Neuronal stem cell (in vitro differentiated cells): ENCODE measurements around the gene COL2A1.

ENCODE experiments used
- DNase-seq: peaks from one replicate; pipeline ENCODE4 v3.0.0-alpha.2; 2013; ENCODE audit warnings: low spot score
- H2AFZ ChIP-seq: one replicate; pipeline ENCODE4 v1.6.1; 2013; ENCODE audit warnings: mild to moderate bottlenecking, low read length, inconsistent platforms
- H2AK5ac ChIP-seq: 2 replicates; pipeline ENCODE4 v1.6.1; 2013; ENCODE audit warnings: low read depth, mild to moderate bottlenecking, inconsistent platforms, low read length, moderate library complexity, mixed read lengths
- H2BK120ac ChIP-seq: 2 replicates; pipeline ENCODE4 v1.6.1; 2013; ENCODE audit warnings: low read depth, mild to moderate bottlenecking, inconsistent platforms, low read length, moderate library complexity, mixed read lengths
- H2BK12ac ChIP-seq: one replicate; pipeline ENCODE4 v1.6.1; 2013; ENCODE audit warnings: low read length, inconsistent platforms
- H2BK15ac ChIP-seq: 2 replicates; pipeline ENCODE4 v1.6.1; 2013; ENCODE audit warnings: mild to moderate bottlenecking, low read length, inconsistent platforms, mixed read lengths
- H2BK5ac ChIP-seq: one replicate; pipeline ENCODE4 v1.6.1; 2013; ENCODE audit warnings: inconsistent platforms, mild to moderate bottlenecking, low read length, moderate library complexity
- H3K14ac ChIP-seq: one replicate; pipeline ENCODE4 v1.6.1; 2013; ENCODE audit warnings: low read length, inconsistent platforms
- H3K18ac ChIP-seq: 2 replicates; pipeline ENCODE4 v1.6.1; 2013; ENCODE audit warnings: low read length, inconsistent platforms
- H3K23ac ChIP-seq: 2 replicates; pipeline ENCODE4 v1.6.1; 2013; ENCODE audit warnings: low read depth, mild to moderate bottlenecking, mixed read lengths, low read length, inconsistent platforms; ENCODE audit not compliant: poor library complexity
- H3K27ac ChIP-seq: replicated peaks from 3 replicates; pipeline ENCODE4 v1.5.1; 2013; ENCODE audit warnings: low read length, inconsistent platforms
- H3K27me3 ChIP-seq, 3 experiments: 2 replicates each; pipeline ENCODE4 v1.6.1; 2013; ENCODE audit warnings: low read length in 3 of 3, mild to moderate bottlenecking in 2 of 3, inconsistent platforms in 1 of 3, low read depth in 1 of 3, mixed read lengths in 1 of 3, moderate library complexity in 1 of 3; ENCODE audit not compliant: control insufficient read depth in 3 of 3, insufficient read depth in 3 of 3
- H3K36me3 ChIP-seq, 2 donors: replicated peaks in 1 of 2; 2 replicates each; pipeline ENCODE4 v1.6.1; 2013; ENCODE audit warnings: low read length in 2 of 2; ENCODE audit not compliant: control insufficient read depth in 2 of 2, insufficient read depth in 2 of 2
- H3K4ac ChIP-seq: 2 replicates; pipeline ENCODE4 v1.6.1; 2013; ENCODE audit warnings: inconsistent platforms, mild to moderate bottlenecking, low read length, moderate library complexity
- H3K4me1 ChIP-seq, 2 donors: 1 replicate in 1 of 2; 2 replicates in 1 of 2; pipeline ENCODE4 v1.6.1; 2013; ENCODE audit warnings: low read length in 2 of 2, low read depth in 1 of 2; ENCODE audit not compliant: control insufficient read depth in 2 of 2, insufficient read depth in 1 of 2
- H3K4me2 ChIP-seq: one replicate; pipeline ENCODE4 v1.6.1; 2013; ENCODE audit warnings: mild to moderate bottlenecking, low read length, inconsistent platforms; ENCODE audit not compliant: insufficient read depth, poor library complexity, severe bottlenecking
- H3K4me3 ChIP-seq, 2 donors: 2 replicates each; pipeline ENCODE4 v1.5.1; 2013; ENCODE audit warnings: low read length in 2 of 2, mild to moderate bottlenecking in 2 of 2, inconsistent platforms in 1 of 2, moderate library complexity in 1 of 2
- H3K79me1 ChIP-seq: one replicate; pipeline ENCODE4 v1.6.1; 2013; ENCODE audit warnings: low read depth, mild to moderate bottlenecking, inconsistent platforms, low read length, moderate library complexity
- H3K9ac ChIP-seq: one replicate; pipeline ENCODE4 v1.6.1; 2013; ENCODE audit warnings: mild to moderate bottlenecking, low read depth, low read length, inconsistent platforms; ENCODE audit not compliant: poor library complexity
- H3K9me3 ChIP-seq, 2 donors: replicated peaks in 1 of 2; 2 replicates each; pipeline versions ENCODE3 to v1.6.1; 2013; ENCODE audit warnings: low read length in 2 of 2, mild to moderate bottlenecking in 2 of 2, inconsistent platforms in 1 of 2, low read depth in 1 of 2, mixed read lengths in 1 of 2, moderate library complexity in 1 of 2; ENCODE audit not compliant: control insufficient read depth in 2 of 2, insufficient read depth in 1 of 2
- H4K8ac ChIP-seq: one replicate; pipeline ENCODE4 v1.6.1; 2013; ENCODE audit warnings: low read depth, mild to moderate bottlenecking, inconsistent platforms, low read length, moderate library complexity
- H4K91ac ChIP-seq: one replicate; pipeline ENCODE4 v1.6.1; 2013; ENCODE audit warnings: low read length, low read depth, mild to moderate bottlenecking, inconsistent platforms; ENCODE audit not compliant: poor library complexity
- WGBS, 2 donors: extraction: QIAGEN DNeasy Blood & Tissue Kit; methylation state at CpG; one replicate each; pipeline ENCODE4 v1.1.7; 2013; ENCODE audit warnings: missing lambda C conversion rate in 2 of 2, mixed read lengths in 1 of 2; ENCODE audit not compliant: insufficient read length in 2 of 2, insufficient replicate concordance in 1 of 2; ENCODE audit errors: extremely low coverage in 2 of 2; 5-methylcytosine and 5-hydroxymethylcytosine counted together

The COL2A1 gene

GRCh38 chr12:47982770-47983169 lies 21.5 kb downstream of the COL2A1 start:
- Histone ChIP-seq H4K8ac (no peak overlapping the region), H4K91ac (no peak overlapping the region), H3K27me3 (no peaks in the 10 kb centered on the region), H3K79me1 (peaks cover 8% of the 10 kb centered on the region), H3K9ac (no peak overlapping the region), H3K4me1 (peaks cover 3 to 4% of the 10 kb centered on the region in 2 donors), H2BK15ac (no peak overlapping the region), H2BK120ac (no peak overlapping the region), H3K36me3 (peaks cover 98 to 100% of the 10 kb centered on the region in 2 donors), H3K4me2 (no peak overlapping the region), H2AFZ (no peak overlapping the region), H3K4ac (no peak overlapping the region), H3K23ac (no peak overlapping the region), H3K18ac (no peak overlapping the region), H3K14ac (no peak overlapping the region), H3K9me3 (peaks cover 0 to 2% of the 10 kb centered on the region in 2 donors), H2BK12ac (no peak overlapping the region), H2AK5ac (no peak overlapping the region), H3K4me3 (no peak overlapping the region), H3K27ac (no peak overlapping the region), H2BK5ac (no peak overlapping the region)
- no peak for DNase-seq
- WGBS, 2 donors, result no CpG with 5 or more reads among the region's 11 CpGs

- H3K27me3 ChIP-seq, result no peaks in the 10 kb centered on the region
- H3K14ac ChIP-seq, result no peak overlapping the region
- H4K91ac ChIP-seq, result no peak overlapping the region
- no peak overlapping the region for H3K23ac ChIP-seq
- no peak overlapping the region for H2BK15ac ChIP-seq
- H3K4ac ChIP-seq, result no peak overlapping the region
- no peak overlapping the region for H2AK5ac ChIP-seq
- no peak overlapping the region for H3K4me3 ChIP-seq
- H4K8ac ChIP-seq, result no peak overlapping the region
- no peak overlapping the region for H3K9ac ChIP-seq
- H3K4me2 ChIP-seq, result no peak overlapping the region
- no peaks in the 10 kb centered on the region for H3K4me1 ChIP-seq
- WGBS, 2 donors, result no CpG with 5 or more reads among the region's 5 CpGs
- H3K18ac ChIP-seq, result no peak overlapping the region
- H3K9me3 ChIP-seq, result peaks cover 0 to 2% of the 10 kb centered on the region in 2 donors
- DNase-seq, result no peak
- H2BK120ac ChIP-seq, result no peak overlapping the region
- no peak overlapping the region for H3K27ac ChIP-seq
- H2BK5ac ChIP-seq, result peak overlapping the region; percentile 43
- H3K79me1 ChIP-seq, result peaks cover 5% of the 10 kb centered on the region
- no peak overlapping the region for H2AFZ ChIP-seq
- H3K36me3 ChIP-seq, result peaks cover 98 to 100% of the 10 kb centered on the region in 2 donors
- no peak overlapping the region for H2BK12ac ChIP-seq
These were observed 22.0 kb downstream of the COL2A1 start for GRCh38 chr12:47982311-47982710.

DNA sequence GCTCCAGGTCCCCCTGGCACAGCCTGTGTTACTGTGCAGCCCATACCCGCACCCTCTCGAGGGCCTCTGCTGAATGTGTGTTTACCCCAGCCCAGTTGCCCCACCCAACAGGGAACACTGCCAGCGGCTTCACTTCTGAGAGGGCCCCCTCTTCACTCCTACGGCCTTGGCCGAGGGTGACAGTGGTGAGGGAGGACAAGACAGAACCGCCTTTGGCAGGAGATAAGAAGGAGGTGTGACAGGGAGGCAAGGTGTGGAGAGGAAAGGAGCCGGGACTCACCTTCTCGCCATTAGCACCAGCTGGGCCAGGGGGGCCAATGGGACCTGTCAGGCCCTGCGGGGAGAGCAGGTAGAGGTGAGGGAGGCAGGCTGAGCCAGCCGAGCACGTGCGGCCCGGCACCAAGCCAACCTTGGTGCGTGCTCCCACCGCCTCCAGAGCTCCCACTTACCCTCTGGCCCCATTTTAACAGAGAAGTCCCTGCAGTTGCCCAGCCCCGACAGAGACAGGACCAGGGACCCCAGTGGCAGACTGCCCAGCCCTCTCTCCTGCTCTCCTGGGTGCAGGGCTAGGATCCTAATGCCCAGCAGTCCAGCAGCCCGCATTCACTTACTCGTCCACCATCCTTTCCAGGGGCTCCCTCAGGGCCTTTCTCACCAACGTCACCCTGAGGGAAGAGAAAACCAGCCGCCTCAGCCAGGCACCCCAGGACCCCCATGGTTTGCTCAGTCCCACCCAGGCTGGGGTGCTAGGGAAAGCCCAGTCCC lies 22.6 kb downstream of the COL2A1 start:
- no peaks in the 10 kb centered on the region for H3K4me1 ChIP-seq
- H3K27ac ChIP-seq, result no peak overlapping the region
- peaks cover 5% of the 10 kb centered on the region for H3K79me1 ChIP-seq
- WGBS, 2 donors, result no CpG with 5 or more reads among the region's 20 CpGs
- no peak overlapping the region for H3K4me2 ChIP-seq
- H2AFZ ChIP-seq, result no peak overlapping the region
- no peak overlapping the region for H2BK15ac ChIP-seq
- H3K23ac ChIP-seq, result peak overlapping the region; percentile 13
- no peak for DNase-seq
- H3K27me3 ChIP-seq, result no peaks in the 10 kb centered on the region
- no peak overlapping the region for H3K4ac ChIP-seq
- no peak overlapping the region for H2BK120ac ChIP-seq
- H3K18ac ChIP-seq, result no peak overlapping the region
- H4K91ac ChIP-seq, result no peak overlapping the region
- H3K9me3 ChIP-seq, result peaks cover 0 to 2% of the 10 kb centered on the region in 2 donors
- H2BK12ac ChIP-seq, result no peak overlapping the region
- peak overlapping the region; percentile 43 for H2BK5ac ChIP-seq
- H3K36me3 ChIP-seq, result peaks cover 98 to 100% of the 10 kb centered on the region in 2 donors
- H3K9ac ChIP-seq, result no peak overlapping the region
- H4K8ac ChIP-seq, result no peak overlapping the region
- no peak overlapping the region for H3K14ac ChIP-seq
- no peak overlapping the region for H2AK5ac ChIP-seq
- H3K4me3 ChIP-seq, result no peak overlapping the region

- H3K36me3 ChIP-seq, result peaks cover 98 to 100% of the 10 kb centered on the region in 2 donors
- no peak overlapping the region for H2AFZ ChIP-seq
- H2AK5ac ChIP-seq, result no peak overlapping the region
- H3K4ac ChIP-seq, result no peak overlapping the region
- no peak overlapping the region for H2BK12ac ChIP-seq
- H3K4me3 ChIP-seq, result no peak overlapping the region
- H2BK120ac ChIP-seq, result no peak overlapping the region
- no peak overlapping the region for H3K14ac ChIP-seq
- H2BK15ac ChIP-seq, result no peak overlapping the region
- DNase-seq, result no peak
- no peak overlapping the region for H3K4me2 ChIP-seq
- H4K8ac ChIP-seq, result no peak overlapping the region
- H3K27me3 ChIP-seq, result no peaks in the 10 kb centered on the region
- H3K9ac ChIP-seq, result no peak overlapping the region
- H3K9me3 ChIP-seq, result peaks cover 0 to 2% of the 10 kb centered on the region in 2 donors
- no peak overlapping the region for H3K27ac ChIP-seq
- no peak overlapping the region for H2BK5ac ChIP-seq
- no CpG with 5 or more reads among the region's 17 CpGs for WGBS, 2 donors
- peak overlapping the region; percentile 13 for H3K23ac ChIP-seq
- H3K18ac ChIP-seq, result peak overlapping the region; percentile 13
- H3K4me1 ChIP-seq, result no peaks in the 10 kb centered on the region
- H3K79me1 ChIP-seq, result peaks cover 3% of the 10 kb centered on the region
- no peak overlapping the region for H4K91ac ChIP-seq
These were observed 23.3 kb downstream of the COL2A1 start for GRCh38 chr12:47980779-47981495.
